Posterior cingulate gyrus (tissue), 11 donors: ENCODE measurements around the gene OR9Q1.
"Not testable (repeated sequence)": the region's sequence is repeated elsewhere in the genome, so short reads cannot be mapped to it uniquely, and the experiment has no call there.

Source experiments
- DNase-seq, 10 donors: peaks; one replicate each; pipeline versions ENCODE4 v3.0.0 to v3.0.0-alpha.2; 2020 to 2021; ENCODE audit warnings: mixed read lengths in 3 of 10
- intact Hi-C: fragments of 100-400 bp; cut with DNase I; formaldehyde crosslinking; loops from one replicate; pipeline ENCODE4 v1.15.1; 2023

The OR9Q1 gene

DNA sequence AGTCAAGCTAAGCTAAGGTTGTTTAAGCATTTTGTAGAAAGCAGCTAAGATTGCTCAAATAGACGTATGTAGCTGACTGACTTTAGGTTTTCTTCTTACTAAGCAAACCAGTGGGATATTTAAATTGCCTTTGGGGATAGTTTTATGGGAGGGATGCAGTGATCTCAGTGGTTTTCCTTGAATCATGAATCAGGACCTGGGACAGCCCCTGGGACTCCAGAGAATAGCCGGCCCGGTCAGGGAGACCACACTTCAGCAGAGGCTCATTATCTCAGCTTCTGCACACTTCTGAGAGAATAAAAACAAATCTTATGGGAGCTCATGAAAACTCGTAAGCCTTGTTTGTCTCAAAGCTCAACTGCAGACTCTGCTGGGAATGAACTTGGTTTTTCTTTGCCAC lies 101.8 kb downstream of the OR9Q1 start, which contains the start of gene OR9I1:
TSS of gene OR9I1 (minus strand) at position 62 of the 400 bp plus-strand sequence. CDS start 6,086 bp downstream, outside the sequence.
- no peak for DNase-seq
- intact Hi-C loops = no loop called here

DNA sequence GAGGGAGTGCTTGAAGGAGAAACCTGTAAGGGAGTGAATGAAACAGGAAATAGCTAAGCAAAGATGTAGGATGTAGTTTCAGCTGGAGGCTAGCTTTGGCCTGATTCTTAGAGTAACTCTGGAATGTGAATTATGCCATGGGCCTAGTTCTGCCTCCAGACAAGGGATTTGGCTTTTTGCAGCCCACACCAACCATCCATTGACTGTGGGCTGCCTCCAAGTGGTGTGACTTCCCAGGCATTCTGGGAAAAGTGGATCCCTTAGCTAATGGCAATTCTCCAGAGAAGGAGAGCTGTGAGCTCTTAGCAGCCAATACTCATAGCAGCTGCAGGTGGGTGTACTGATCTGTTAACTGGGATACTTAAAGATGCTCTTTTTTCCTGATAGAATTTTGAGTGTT lies 103.7 kb downstream of the OR9Q1 start:
- intact Hi-C loops = no loop called here
- DNase-seq = peak in 3 of 10 donors; percentile 12 to 69 (median 36)

GRCh38 chr11:58133309-58134076 lies 109.8 kb downstream of the OR9Q1 start:
- no peak for DNase-seq
- intact Hi-C loops = no loop called here

- intact Hi-C loops = no loop called here
- DNase-seq = no peak
These were observed 110.5 kb downstream of the OR9Q1 start for GRCh38 chr11:58134151-58134550.

DNA sequence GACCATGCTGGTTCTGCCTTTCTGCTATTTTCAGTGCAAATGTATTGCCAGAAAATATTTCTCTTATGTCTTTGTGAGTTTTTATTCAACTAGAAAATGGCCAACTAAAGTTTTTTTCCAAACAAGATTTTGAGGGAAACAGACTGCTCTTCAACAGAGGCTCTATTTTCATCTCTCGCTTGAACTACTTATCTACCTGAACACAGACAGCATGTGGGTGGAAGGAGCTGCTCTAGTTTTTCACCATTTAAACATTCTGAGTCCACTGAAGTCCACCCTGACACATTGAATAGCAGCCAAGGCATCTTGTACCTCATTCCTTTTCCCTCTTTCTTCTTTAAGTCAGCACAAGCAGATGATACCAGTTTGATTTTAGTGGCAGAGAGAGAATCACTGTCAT lies 111.5 kb downstream of the OR9Q1 start:
- intact Hi-C loops = no loop called here
- no peak for DNase-seq

- peak in 3 of 10 donors; percentile 28 to 82 (median 69) for DNase-seq
- intact Hi-C loops = no loop called here
These were observed 119.1 kb downstream of the OR9Q1 start for GRCh38 chr11:58142761-58143160.

GRCh38 chr11:58152781-58153180 lies 129.1 kb downstream of the OR9Q1 start:
- peak in 7 of 10 donors; percentile 27 to 93 (median 60) for DNase-seq
- intact Hi-C loops = no loop called here

DNA sequence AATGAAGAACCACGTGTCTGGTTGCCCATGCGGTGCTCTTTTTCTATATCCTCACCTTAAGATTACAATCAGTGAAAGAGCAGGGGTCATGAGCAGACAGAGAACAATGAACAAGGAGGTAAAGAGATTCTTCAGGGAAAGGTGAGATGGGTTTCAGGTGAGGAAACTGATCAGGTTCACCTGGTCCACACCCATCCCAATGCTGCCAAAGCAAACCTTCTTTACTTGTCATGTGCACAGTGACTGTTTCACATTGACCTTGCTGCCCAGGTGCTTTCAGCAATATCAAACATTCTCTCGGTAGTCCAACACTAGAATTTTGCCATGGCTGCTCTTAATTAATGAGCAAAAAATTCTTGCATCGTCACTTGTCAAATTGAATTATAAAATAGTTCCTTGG lies 140.7 kb downstream of the OR9Q1 start:
- no peak for DNase-seq
- intact Hi-C loops = no loop called here

DNA sequence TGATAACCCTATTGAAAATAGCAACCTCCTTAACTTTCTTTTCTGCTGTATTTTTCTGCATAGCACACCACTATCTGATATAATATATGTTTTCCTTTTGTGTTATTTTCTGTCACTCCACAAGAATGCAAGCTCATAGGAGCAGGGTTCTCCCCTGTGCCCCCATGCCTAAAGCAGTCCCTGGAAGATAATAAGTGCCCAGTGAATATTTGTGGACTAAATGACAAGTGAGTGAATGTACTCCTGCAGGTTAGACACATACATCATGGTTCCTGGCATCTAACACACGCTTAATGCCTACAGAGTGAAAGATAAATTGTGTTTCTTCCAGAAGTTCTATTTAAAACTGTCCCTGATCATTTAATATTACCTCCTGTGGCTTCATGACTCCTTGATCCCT lies 141.3 kb downstream of the OR9Q1 start:
- no peak for DNase-seq
- intact Hi-C loops = no loop called here

- intact Hi-C loops = no loop called here
- no peak for DNase-seq
These were observed 141.9 kb downstream of the OR9Q1 start for GRCh38 chr11:58165504-58166106.

GRCh38 chr11:58177409-58178054 lies 153.9 kb downstream of the OR9Q1 start:
- intact Hi-C loops = no loop called here
- no peak for DNase-seq

DNA sequence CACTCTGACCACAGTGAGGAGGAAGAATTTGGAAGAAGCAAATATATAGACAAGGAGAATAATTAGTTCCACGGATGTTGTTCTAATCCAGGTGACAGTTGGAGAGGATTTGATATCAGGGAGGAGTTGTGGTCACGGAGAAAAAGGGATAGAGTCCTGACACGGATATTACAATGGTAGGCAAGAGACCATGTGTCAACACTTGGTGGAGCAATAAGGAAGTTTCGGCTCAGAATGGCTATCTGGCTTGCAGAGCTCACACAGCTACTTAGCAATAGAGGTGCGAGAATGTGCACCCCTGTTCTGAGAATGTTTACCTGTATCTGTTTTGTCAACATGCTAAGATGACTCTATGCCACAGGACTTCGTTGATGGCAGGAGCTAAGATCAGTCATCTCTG lies 154.8 kb downstream of the OR9Q1 start:
- no peak for DNase-seq
- intact Hi-C loops = no loop called here

DNA sequence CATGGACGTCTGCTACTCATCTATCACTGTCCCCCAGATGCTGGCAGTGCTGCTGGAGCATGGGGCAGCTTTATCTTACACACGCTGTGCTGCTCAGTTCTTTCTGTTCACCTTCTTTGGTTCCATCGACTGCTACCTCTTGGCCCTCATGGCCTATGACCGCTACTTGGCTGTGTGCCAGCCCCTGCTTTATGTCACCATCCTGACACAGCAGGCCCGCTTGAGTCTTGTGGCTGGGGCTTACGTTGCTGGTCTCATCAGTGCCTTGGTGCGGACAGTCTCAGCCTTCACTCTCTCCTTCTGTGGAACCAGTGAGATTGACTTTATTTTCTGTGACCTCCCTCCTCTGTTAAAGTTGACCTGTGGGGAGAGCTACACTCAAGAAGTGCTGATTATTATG lies 156.0 kb downstream of the OR9Q1 start:
- DNase-seq = no peak
- intact Hi-C loops = no loop called here

GRCh38 chr11:58186938-58187337 lies 163.3 kb downstream of the OR9Q1 start:
- intact Hi-C loops = no loop called here
- no peak for DNase-seq

DNA sequence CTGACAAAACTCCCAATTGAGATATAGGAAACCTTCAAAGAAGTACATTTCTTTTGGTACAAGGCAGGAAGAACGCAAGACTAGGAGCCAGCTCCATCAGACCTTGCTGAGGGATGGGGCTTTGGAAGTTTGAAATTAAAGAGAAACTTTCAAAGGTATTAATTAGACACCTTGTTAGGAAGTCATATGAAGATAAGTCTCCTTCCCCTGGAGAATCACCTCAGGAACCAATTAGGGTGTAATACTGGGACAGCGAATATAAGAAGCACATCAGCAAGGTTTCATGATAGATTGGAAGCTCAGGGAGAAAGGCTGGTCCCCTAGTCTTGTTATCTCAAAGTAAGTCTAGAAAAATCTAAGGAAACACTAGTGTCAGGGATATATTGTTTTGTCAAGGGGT lies 165.1 kb downstream of the OR9Q1 start, which contains the start of gene OR9Q2:
TSS of gene OR9Q2 (plus strand) at position 301 of the 400 bp plus-strand sequence. CDS start 1,421 bp downstream, outside the sequence.
- no peak for DNase-seq
- intact Hi-C loops = no loop called here

GRCh38 chr11:58192229-58192628 lies 168.5 kb downstream of the OR9Q1 start:
- no peak for DNase-seq
- intact Hi-C loops = no loop called here

- no peak for DNase-seq
- intact Hi-C loops = no loop called here
These were observed 169.7 kb downstream of the OR9Q1 start for GRCh38 chr11:58193391-58193790.

GRCh38 chr11:58195939-58196338 lies 172.3 kb downstream of the OR9Q1 start:
- intact Hi-C loops = no loop called here
- no peak for DNase-seq

GRCh38 chr11:58199271-58199670 lies 175.6 kb downstream of the OR9Q1 start:
- intact Hi-C loops = no loop called here

DNA sequence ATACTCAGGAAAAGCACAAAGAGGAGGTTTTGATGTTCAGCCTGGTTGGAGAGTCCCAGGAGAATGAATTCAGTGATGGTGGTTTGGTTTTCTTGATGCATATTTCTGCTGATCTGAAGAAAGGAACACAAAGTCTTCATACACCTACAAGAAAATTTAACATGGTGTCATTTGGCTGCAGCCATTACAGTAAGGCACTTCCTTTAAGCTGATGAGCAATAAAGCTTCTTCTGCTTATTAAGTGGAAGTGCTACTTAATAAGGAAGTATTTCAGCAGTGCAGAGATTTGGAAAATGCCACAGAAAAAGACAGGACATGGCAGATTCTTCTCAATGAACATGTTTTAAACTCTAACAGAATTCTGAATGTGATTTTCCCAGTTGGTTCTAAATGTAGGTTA lies 180.4 kb downstream of the OR9Q1 start, which contains the start of gene OR1S2:
TSS of gene OR1S2 (minus strand) at position 101 of the 400 bp plus-strand sequence. CDS start at position 101, 0 bp downstream.
- intact Hi-C loops = no loop called here

More at GRCh38 chr11:58199271-58199670, 175.6 kb downstream of the OR9Q1 start:
- no peak for DNase-seq

GRCh38 chr11:58212420-58212819 lies 188.7 kb downstream of the OR9Q1 start, which contains the start of gene OR1S1:
OR1S1 (plus strand) TSS chr11:58212720.
- DNase-seq, intact Hi-C loops: not testable (repeated sequence)

More for the DNA sequence above, 180.4 kb downstream of the OR9Q1 start, which contains the start of gene OR1S2:
- no peak for DNase-seq
